Fibroblast of lung (primary cell): ENCODE data around the gene PRKACG.

Experiments
- CTCF ChIP-seq, 2 donors: IDR thresholded peaks in 1 of 2; conservative IDR thresholded peaks in 1 of 2; 1 replicate in 1 of 2; 2 replicates in 1 of 2; pipeline ENCODE4 v1.5.1; 2011 to 2012; ENCODE audit warnings: low read length in 2 of 2, control low read depth in 1 of 2, inconsistent platforms in 1 of 2, low read depth in 1 of 2, mild to moderate bottlenecking in 1 of 2
- EZH2 ChIP-seq: IDR thresholded peaks from 2 replicates; pipeline ENCODE4 v1.5.1; 2012; ENCODE audit warnings: low read length, control low read depth, mild to moderate bottlenecking; ENCODE audit errors: missing control alignments

GRCh38 chr9:69028754-69029153, 14.8 kb upstream of the PRKACG start:
- TF ChIP-seq CTCF (conservative IDR thresholded peaks at IDR 0.05 in 1 of 2, IDR thresholded peaks at IDR 0.05 in 1 of 2; ENCODE audit: low read depth in 1 of 2, low read length in 2 of 2) (no peak), EZH2 (no peak)
